Keratinocyte (primary cell): ENCODE data around the gene GIMAP6.

ENCODE experiments used
- EZH2 ChIP-seq: IDR thresholded peaks from one replicate; pipeline ENCODE4 v1.6.1; 2012; ENCODE audit warnings: inconsistent platforms, mild to moderate bottlenecking, low read length, moderate library complexity
- TF ChIP-seq, protein P1 (sequence below), 3 experiments: IDR thresholded peaks in 1 of 3; conservative IDR thresholded peaks in 1 of 3; optimal IDR thresholded peaks in 1 of 3; 2 replicates in 2 of 3; 3 replicates in 1 of 3; pipeline versions ENCODE3 to v1.5.1; 2011; ENCODE audit warnings: low read length in 3 of 3, mild to moderate bottlenecking in 3 of 3, moderate library complexity in 2 of 3, control low read depth in 1 of 3, inconsistent platforms in 1 of 3; ENCODE audit not compliant: insufficient read depth in 2 of 3; ENCODE audit errors: extremely low read depth in 1 of 3

DNA sequence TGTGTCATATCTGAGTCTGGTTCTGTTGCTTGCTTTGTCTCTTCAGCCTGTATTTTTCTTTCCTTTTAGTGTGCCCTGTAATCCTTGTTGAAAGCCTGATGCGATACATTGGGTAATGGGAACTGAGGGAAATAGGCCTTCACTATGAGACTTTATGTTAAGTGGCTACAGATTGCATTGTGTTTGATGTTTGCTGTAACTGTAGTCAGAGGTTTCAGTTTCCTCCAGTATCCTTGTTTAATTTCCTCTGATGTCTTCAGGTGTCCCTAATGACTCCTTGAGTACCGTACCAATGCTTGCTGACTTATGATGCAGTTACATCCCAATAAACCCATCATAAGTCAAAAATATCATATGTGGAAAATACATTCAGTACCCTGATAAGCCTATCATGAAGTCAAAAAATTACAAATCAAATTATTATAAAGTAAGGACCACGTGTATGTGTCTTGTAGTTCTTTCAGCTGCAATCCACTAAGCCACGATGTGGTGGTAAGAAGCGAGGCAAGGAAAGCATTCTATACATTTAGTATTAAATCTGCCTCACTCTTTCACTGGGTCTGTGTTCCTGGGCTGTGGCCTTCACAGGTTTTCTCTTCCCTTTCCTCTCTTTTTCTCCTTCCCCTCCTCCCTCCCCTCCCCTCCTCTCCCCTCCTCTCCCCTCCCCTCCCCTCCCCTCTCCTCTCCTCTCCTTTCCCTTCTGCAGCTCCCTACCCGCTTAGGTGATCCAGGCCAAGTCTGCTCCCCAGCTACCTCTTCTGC, 13.3 kb upstream of the GIMAP6 start:
- TF ChIP-seq, protein P1, sequence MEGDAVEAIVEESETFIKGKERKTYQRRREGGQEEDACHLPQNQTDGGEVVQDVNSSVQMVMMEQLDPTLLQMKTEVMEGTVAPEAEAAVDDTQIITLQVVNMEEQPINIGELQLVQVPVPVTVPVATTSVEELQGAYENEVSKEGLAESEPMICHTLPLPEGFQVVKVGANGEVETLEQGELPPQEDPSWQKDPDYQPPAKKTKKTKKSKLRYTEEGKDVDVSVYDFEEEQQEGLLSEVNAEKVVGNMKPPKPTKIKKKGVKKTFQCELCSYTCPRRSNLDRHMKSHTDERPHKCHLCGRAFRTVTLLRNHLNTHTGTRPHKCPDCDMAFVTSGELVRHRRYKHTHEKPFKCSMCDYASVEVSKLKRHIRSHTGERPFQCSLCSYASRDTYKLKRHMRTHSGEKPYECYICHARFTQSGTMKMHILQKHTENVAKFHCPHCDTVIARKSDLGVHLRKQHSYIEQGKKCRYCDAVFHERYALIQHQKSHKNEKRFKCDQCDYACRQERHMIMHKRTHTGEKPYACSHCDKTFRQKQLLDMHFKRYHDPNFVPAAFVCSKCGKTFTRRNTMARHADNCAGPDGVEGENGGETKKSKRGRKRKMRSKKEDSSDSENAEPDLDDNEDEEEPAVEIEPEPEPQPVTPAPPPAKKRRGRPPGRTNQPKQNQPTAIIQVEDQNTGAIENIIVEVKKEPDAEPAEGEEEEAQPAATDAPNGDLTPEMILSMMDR (optimal IDR thresholded peaks at IDR 0.05 in 1 of 3, IDR thresholded peaks at IDR 0.05 in 1 of 3, conservative IDR thresholded peaks at IDR 0.05 in 1 of 3; ENCODE audit: extremely low read depth in 1 of 3, insufficient read depth in 2 of 3, low read length in 3 of 3) = no peak
- no peak for TF ChIP-seq EZH2
